Activated CD4-positive, alpha-beta T cell treated with anti-CD3 and anti-CD28 coated beads for 36 hours (primary cell): Measurements from ENCODE around the gene RPS6KA5. TPM values are rescaled to one million over a fixed set of nuclear protein-coding genes. Genes with fewer than 3 reads are reported as not detected.
"Not testable (repeated sequence)": the region's sequence is repeated elsewhere in the genome, so short reads cannot be mapped to it uniquely, and the experiment has no call there.

Experiments used
- ATAC-seq: fragments of 200-7000 bp; cut with Tn5 transposase; one replicate; pipeline ENCODE4 v1.10.0; 2021; ENCODE audit warnings: mild to moderate bottlenecking, moderate library complexity
- CTCF ChIA-PET: fragments of 350-600 bp; sonication (Branson Sonifier 250); formaldehyde crosslinking; loops from one replicate; lab custom pipeline; 2021; ENCODE audit warnings: antibody characterized with exemption; lab: Charles Lee
- POLR2A ChIA-PET: fragments of 350-600 bp; sonication (Branson Sonifier 250); formaldehyde crosslinking; loops from one replicate; lab custom pipeline; 2021; ENCODE audit warnings: antibody characterized with exemption, inconsistent platforms; lab: Charles Lee
- DNase-seq: peaks from one replicate; pipeline ENCODE4 v3.0.0-alpha.2; 2020
- H3K27ac Mint-ChIP-seq: one replicate; pipeline ENCODE4 v1.8.0; 2021; ENCODE audit warnings: mixed read lengths
- H3K27me3 Mint-ChIP-seq: one replicate; pipeline ENCODE4 v1.8.0; 2021; ENCODE audit warnings: mixed read lengths
- H3K36me3 Mint-ChIP-seq: one replicate; pipeline ENCODE4 v1.8.0; 2021; ENCODE audit warnings: low read depth, mixed read lengths
- H3K4me1 Mint-ChIP-seq: one replicate; pipeline ENCODE4 v1.8.0; 2021; ENCODE audit warnings: mixed read lengths
- H3K4me3 Mint-ChIP-seq: one replicate; pipeline ENCODE4 v1.8.0; 2021; ENCODE audit warnings: mild to moderate bottlenecking, moderate library complexity, mixed read lengths
- H3K9me3 Mint-ChIP-seq: one replicate; pipeline ENCODE4 v1.8.0; 2021; ENCODE audit warnings: low read depth, mixed read lengths
- intact Hi-C, 2 experiments: fragments of 100-400 bp; cut with DNase I in 1 of 2; cut with micrococcal nuclease in 1 of 2; formaldehyde crosslinking; loops; one replicate each; pipeline versions ENCODE4 v1.14.2 to v1.15.1; 2022 to 2024; cut with DNase I, micrococcal nuclease
- total RNA-seq, 2 experiments: library from RNA; stranded (reverse); gene quantifications; one replicate each; pipeline ENCODE4 v1.2.3, GENCODE V29; 2021

Gene RPS6KA5
- total RNA-seq, 2 experiments from 2014 or later: 11.9 to 13.8 TPM

DNA sequence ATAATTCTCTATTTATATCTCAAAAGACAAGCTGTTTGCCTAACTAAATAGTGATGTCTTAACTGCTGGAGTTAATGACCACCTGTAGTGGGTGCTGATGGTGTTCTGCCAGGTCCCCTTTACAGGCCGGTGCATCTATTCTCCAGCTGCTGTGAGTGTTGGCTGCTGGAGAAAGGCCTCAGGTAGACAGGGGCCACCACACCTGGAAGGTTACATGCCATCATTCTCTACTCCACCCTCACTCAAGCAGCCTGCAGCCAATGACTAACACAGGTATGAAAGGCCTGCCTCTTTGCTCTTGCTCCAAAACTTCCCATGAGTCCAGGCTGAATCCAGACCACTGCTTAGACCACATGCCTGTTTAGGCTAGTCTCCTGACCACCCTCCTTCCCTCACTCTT, 73.9 kb downstream of the RPS6KA5 start:
- ChIA-PET POLR2A (no interaction called here), CTCF (no interaction called here)
- Mint-ChIP-seq H3K27me3 (no peaks in the 10 kb centered on the region), H3K4me3 (no peak overlapping the region), H3K36me3 (peaks cover 16% of the 10 kb centered on the region), H3K27ac (peak overlapping the region; percentile 64), H3K9me3 (no peaks in the 10 kb centered on the region), H3K4me1 (peaks cover 38% of the 10 kb centered on the region)
- intact Hi-C loops: loop anchor here in 1 of 2 experiments (2.0 kb wide), 1 partner anchor 16 kb away; no protein-coding TSS in a partner anchor
- no peak for ATAC-seq
- DNase-seq: no peak

DNA sequence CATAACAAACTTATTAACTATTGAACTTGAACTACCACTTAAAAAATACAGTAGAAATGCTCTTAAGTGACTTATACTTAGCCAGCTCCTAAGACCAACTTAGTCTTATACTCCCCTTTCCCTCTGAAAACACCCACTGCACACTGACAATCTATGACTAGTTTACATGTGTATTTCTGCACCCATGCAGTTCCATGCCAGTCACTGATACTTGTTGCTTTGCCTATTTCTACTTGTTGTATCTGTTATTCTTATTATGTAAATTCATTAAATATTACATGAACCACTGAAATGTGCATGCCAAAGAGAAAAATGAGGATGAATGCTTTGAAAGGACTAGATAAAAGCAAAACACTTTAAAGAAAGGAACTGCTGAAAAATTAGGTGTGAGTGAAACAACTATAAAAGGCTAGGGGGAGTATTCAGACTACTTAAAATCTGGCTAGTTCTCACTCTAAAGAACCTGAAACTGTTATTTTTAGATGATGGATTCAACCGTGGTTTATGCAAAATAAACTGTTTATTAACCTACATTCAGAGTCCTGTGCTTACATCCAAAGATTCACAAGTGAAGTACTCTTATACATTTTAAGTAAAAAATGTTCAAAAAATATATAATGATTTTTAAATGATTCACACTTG, 74.7 kb downstream of the RPS6KA5 start:
- Mint-ChIP-seq H3K4me1 (peaks cover 31% of the 10 kb centered on the region), H3K9me3 (no peaks in the 10 kb centered on the region), H3K4me3 (no peak overlapping the region), H3K27ac (no peak overlapping the region), H3K36me3 (peaks cover 16% of the 10 kb centered on the region), H3K27me3 (no peaks in the 10 kb centered on the region)
- intact Hi-C loops: loop anchor here in 1 of 2 experiments (2.0 kb wide), 1 partner anchor 15 kb away; no protein-coding TSS in a partner anchor
- CTCF ChIA-PET: no interaction called here
- DNase-seq (no peak), ATAC-seq (no peak)
- POLR2A ChIA-PET: no interaction called here

DNA sequence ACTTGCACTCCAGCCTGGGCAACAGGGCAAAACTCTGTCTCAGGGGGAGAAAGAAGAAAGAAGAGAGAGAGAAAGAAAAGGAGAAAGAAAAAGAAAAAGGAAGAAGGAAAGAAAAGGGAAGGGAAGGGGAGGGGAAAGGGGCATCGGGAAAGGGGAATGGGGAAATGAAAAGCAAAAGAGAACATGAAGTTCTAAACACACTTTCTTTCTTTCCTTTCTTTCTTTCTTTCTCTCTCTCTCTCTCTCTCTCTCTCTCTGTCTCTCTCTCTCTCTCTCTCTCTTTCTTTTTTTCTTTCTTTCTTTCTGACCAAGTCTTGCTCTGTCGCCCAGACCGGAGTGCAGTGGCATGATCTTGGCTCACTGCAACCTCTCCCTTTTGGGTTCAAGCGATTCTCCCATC, 76.9 kb downstream of the RPS6KA5 start:
- ATAC-seq (no peak), DNase-seq (no peak)
- Mint-ChIP-seq H3K36me3 (peaks cover 11% of the 10 kb centered on the region), H3K9me3 (no peaks in the 10 kb centered on the region), H3K4me1 (peaks cover 22% of the 10 kb centered on the region), H3K27ac (no peak overlapping the region), H3K4me3 (no peak overlapping the region), H3K27me3 (no peaks in the 10 kb centered on the region)
- ChIA-PET POLR2A (no interaction called here), CTCF (no interaction called here)
- intact Hi-C loops: no loop called here

DNA sequence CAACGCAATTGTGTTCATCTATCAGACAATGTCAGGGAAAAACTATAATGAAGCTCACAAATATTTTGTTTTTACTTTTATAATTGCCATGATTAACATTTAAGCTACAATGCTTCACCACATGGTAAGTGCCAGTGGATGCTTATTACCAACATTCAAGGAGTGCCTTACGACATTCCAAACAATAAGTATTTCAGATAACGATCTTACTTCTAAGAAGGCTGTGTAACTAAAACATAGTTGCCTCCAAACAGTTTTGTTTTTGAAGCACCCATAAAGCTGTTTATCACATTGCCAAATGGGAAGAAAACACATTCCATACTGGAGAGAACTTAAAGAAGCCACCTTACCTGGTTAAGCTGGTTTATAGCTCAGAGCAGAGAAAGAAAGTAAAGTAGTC, 78.8 kb downstream of the RPS6KA5 start:
- H3K4me1 Mint-ChIP-seq: peaks cover 6% of the 10 kb centered on the region
- H3K27me3 Mint-ChIP-seq: no peaks in the 10 kb centered on the region
- ATAC-seq (no peak), DNase-seq (no peak)
- ChIA-PET POLR2A (no interaction called here), CTCF (no interaction called here)
- intact Hi-C loops: no loop called here
- H3K4me3 Mint-ChIP-seq: no peak overlapping the region
- no peaks in the 10 kb centered on the region for H3K9me3 Mint-ChIP-seq
- peaks cover 17% of the 10 kb centered on the region for H3K36me3 Mint-ChIP-seq
- H3K27ac Mint-ChIP-seq: no peak overlapping the region

DNA sequence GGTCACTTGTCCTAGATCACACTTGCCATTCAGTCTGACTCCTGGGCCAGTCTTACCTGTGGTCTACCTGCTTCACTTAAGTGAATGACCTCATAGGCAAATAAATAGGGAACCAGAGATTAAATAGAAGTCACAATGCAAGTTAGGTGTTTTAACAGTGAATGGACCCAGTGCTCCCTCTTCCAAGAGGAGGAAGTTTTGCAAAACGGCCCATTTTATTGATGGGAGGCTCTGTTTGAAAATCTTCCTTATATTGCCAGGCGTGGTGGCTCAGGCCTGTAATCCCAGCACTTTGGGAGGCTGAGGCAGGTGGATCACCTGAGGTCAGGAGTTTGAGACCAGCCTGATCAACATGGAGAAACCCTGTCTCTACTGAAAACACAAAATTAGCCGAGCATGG, 79.8 kb downstream of the RPS6KA5 start:
- intact Hi-C loops, DNase-seq, H3K9me3 Mint-ChIP-seq, H3K4me3 Mint-ChIP-seq, POLR2A ChIA-PET, H3K4me1 Mint-ChIP-seq, H3K27me3 Mint-ChIP-seq, ATAC-seq, H3K27ac Mint-ChIP-seq: not testable (repeated sequence)
- peaks cover 19% of the 10 kb centered on the region for H3K36me3 Mint-ChIP-seq
- CTCF ChIA-PET: interaction anchor here (1.1 kb wide), 1 partner anchor 23 kb away, joined by 3 read pairs; no protein-coding TSS in a partner anchor

DNA sequence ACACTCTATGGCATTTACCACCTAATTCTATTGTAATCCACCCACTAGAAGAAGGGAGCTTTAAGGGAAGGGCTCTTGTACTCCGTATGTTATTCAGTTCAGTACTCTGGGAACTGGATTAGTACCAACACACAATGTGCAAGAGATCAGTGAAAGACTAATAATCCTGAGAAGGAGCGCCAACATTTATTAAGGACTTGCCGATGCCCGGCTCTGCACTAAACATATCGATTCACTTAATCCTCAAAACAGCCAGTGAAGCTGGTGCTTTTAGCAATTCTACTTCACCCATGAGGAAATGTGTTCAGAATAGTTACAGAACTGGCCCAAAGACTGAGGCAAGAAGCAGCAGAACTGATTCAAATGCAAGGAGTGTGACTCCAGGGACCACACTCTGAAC, 80.9 kb downstream of the RPS6KA5 start:
- Mint-ChIP-seq H3K9me3 (no peaks in the 10 kb centered on the region), H3K4me1 (no peaks in the 10 kb centered on the region), H3K4me3 (no peak overlapping the region), H3K27ac (no peak overlapping the region), H3K27me3 (no peaks in the 10 kb centered on the region), H3K36me3 (peaks cover 19% of the 10 kb centered on the region)
- DNase-seq (no peak), ATAC-seq (no peak)
- CTCF ChIA-PET: interaction anchor here (0.8 to 1.1 kb wide), 3 partner anchors 24 to 194 kb away, joined by 3 read pairs; no protein-coding TSS in a partner anchor
- POLR2A ChIA-PET: no interaction called here
- intact Hi-C loops: no loop called here

DNA sequence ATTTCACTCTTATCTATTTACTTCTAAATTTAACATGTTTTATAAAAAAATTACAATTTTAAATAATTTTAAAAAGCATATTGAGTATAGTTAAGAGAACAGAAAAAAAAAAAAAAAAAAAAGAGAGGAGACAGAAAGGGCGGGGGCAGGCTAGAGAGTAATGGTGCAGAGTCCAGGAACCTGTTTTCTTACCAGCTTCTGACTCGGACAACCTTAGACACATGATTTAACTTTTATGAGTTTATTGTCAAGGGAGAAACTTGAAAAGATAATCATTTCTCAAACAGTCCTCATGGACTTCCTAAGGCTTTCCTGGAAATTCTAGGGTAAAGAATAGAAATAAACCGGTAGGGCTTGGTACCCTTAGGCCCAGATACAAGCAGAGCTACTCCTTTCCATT, 84.3 kb downstream of the RPS6KA5 start:
- Mint-ChIP-seq H3K27ac (no peak overlapping the region), H3K27me3 (no peaks in the 10 kb centered on the region), H3K4me1 (peaks cover 8% of the 10 kb centered on the region), H3K36me3 (peaks cover 38% of the 10 kb centered on the region), H3K9me3 (no peaks in the 10 kb centered on the region), H3K4me3 (no peak overlapping the region)
- intact Hi-C loops: no loop called here
- ATAC-seq (no peak), DNase-seq (no peak)
- ChIA-PET CTCF (no interaction called here), POLR2A (no interaction called here)

DNA sequence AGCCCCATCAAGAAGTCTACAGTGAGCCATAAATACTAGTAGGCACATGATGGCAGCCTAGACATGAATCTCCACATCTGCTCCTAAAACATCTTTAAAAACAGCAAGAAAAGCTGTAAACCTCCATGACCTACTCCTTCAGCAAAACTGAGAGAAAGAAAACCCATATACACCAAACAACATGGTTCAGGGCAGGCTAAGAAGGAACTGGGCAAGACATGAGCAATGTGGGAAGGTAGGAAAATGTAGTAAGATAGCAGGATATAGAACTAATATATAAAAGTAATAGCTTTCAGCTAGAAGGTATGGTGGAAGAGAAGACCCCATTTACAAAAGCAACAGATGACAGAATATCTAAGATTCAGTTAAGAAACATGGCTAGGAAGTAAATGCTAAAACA, 88.8 kb downstream of the RPS6KA5 start:
- no peak for DNase-seq
- intact Hi-C loops: loop anchor here in 1 of 2 experiments (2.0 to 5.0 kb wide), 3 partner anchors 15 to 256 kb away; no protein-coding TSS in a partner anchor
- Mint-ChIP-seq H3K27ac (peak overlapping the region; percentile 41), H3K4me1 (peaks cover 40% of the 10 kb centered on the region), H3K9me3 (peaks cover 2% of the 10 kb centered on the region), H3K36me3 (peaks cover 31% of the 10 kb centered on the region), H3K4me3 (no peak overlapping the region), H3K27me3 (no peaks in the 10 kb centered on the region)
- POLR2A ChIA-PET: no interaction called here
- CTCF ChIA-PET: interaction anchor here (2.3 kb wide), 1 partner anchor 39 kb away, joined by 8 read pairs; no protein-coding TSS in a partner anchor
- no peak for ATAC-seq

DNA sequence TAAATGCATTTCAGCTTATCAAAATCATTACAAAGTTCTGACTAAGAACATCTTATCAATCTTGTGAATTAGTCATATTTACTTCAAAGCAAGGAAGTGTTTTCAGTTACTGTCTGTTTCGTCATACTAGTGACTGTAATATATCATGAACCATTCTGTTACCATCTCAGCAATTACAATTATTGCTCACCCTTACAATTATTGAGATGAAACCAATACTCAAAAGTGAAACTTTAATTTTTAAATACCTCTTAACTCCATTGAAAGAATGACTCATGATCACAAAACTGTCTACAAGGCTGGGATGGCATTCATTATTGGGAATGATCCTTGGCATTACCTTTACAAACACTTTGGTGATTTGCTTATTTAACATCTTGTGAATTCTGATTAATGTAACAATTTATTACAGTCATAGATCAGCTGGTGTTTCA, 90.3 kb downstream of the RPS6KA5 start:
- peaks cover 39% of the 10 kb centered on the region for H3K36me3 Mint-ChIP-seq
- peak overlapping the region; percentile 95 for H3K27ac Mint-ChIP-seq

DNA sequence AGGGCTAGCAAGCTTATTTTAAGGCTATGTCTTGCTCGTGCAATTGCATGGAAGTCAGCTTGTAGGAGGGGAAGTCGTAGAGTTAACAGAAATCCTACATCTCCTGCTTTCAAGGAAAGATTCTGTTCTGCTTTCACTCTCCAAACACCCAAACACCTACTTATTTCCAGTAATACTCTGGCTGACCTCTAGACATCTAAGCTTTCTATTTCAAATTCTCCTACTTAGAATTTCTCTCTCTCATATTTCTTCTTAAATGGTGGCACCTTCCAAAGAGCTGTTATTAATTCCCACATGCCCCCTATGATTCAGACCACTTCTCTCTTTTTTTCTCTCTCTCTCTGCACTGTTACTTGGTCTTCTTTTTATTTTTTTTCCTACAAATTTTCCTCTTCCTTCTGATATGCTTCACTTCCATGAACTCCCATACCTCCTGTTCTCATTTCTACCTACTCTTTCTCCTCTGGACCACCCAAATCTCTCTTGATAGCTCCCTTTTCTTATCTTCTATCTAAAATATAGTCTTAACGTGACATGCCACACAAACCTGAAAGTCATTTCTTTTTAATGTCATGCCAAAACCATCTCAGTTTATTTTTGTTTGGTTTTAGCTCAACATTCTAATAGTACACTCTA, 90.8 kb downstream of the RPS6KA5 start:
- H3K9me3 Mint-ChIP-seq: peaks cover 2% of the 10 kb centered on the region
- peaks cover 38% of the 10 kb centered on the region for H3K36me3 Mint-ChIP-seq
- peak overlapping the region; percentile 95 for H3K27ac Mint-ChIP-seq
- H3K27me3 Mint-ChIP-seq: no peaks in the 10 kb centered on the region
- peaks cover 48% of the 10 kb centered on the region for H3K4me1 Mint-ChIP-seq
- peak overlapping the region; percentile 59 for H3K4me3 Mint-ChIP-seq
- POLR2A ChIA-PET: interaction anchor here (0.5 to 1.6 kb wide), 9 partner anchors 10 to 587 kb away, joined by 3 to 8 read pairs (median 4); no protein-coding TSS in a partner anchor
- ATAC-seq: peak; percentile 50
- CTCF ChIA-PET: interaction anchor here (0.6 to 2.5 kb wide), 11 partner anchors 9 to 354 kb away, joined by 3 to 9 read pairs (median 3); no protein-coding TSS in a partner anchor
- intact Hi-C loops: loop anchor here (1.0 to 10.0 kb wide), 16 partner anchors 10 to 585 kb away; partner anchors contain the start of genes DGLUCY (in 1 of the 2) and RPS6KA5 (in 1 of the 2)
- no peak for DNase-seq

More for the DNA sequence above, 90.3 kb downstream of the RPS6KA5 start:
- H3K4me3 Mint-ChIP-seq: peak overlapping the region; percentile 59
- H3K4me1 Mint-ChIP-seq: peaks cover 48% of the 10 kb centered on the region
- H3K9me3 Mint-ChIP-seq: peaks cover 2% of the 10 kb centered on the region
- ChIA-PET CTCF (interaction anchor here (0.6 to 2.5 kb wide), 11 partner anchors 9 to 354 kb away, joined by 3 to 9 read pairs (median 3); no protein-coding TSS in a partner anchor), POLR2A (interaction anchor here (0.8 to 1.6 kb wide), 7 partner anchors 10 to 588 kb away, joined by 3 to 6 read pairs (median 4); no protein-coding TSS in a partner anchor)
- peak; percentile 91 for ATAC-seq
- H3K27me3 Mint-ChIP-seq: no peaks in the 10 kb centered on the region
- no peak for DNase-seq
- intact Hi-C loops: loop anchor here (1.0 to 5.0 kb wide), 13 partner anchors 17 to 379 kb away; partner anchors contain the start of genes DGLUCY (in 1 of the 2) and RPS6KA5 (in 1 of the 2)

DNA sequence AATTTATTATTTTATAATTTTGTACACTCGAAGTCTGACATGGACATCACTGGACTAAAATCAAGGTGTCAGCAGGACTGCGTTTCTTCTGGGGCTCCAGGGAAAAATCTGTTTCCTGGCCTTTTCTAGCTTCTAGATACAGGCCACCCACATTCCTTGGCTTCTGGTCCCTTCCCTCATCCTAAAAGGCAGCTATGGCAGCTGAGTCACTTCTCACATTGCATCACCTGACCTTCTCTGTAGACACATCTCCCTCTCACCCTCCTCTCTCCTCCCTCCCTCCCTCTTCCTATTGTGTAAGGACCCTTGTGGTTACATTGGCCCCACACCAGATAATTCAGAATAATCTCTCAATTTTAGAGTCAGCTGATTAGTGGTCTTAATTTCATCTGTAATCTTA, 92.4 kb downstream of the RPS6KA5 start:
- no peaks in the 10 kb centered on the region for H3K27me3 Mint-ChIP-seq
- H3K36me3 Mint-ChIP-seq: peaks cover 32% of the 10 kb centered on the region
- no peak for ATAC-seq
- H3K4me1 Mint-ChIP-seq: peaks cover 48% of the 10 kb centered on the region
- ChIA-PET CTCF (interaction anchor here (0.6 to 2.5 kb wide), 4 partner anchors 9 to 209 kb away, joined by 3 to 9 read pairs (median 6); no protein-coding TSS in a partner anchor), POLR2A (no interaction called here)
- DNase-seq: peak; percentile 15
- peaks cover 2% of the 10 kb centered on the region for H3K9me3 Mint-ChIP-seq
- no peak overlapping the region for H3K27ac Mint-ChIP-seq
- H3K4me3 Mint-ChIP-seq: no peak overlapping the region
- intact Hi-C loops: loop anchor here in 1 of 2 experiments (2.0 to 10.0 kb wide), 2 partner anchors 63 to 583 kb away; no protein-coding TSS in a partner anchor
